IPS-15b (cell line): ENCODE results near the gene ABCB9.

Source experiments
- H3K27me3 ChIP-seq: one replicate; pipeline ENCODE4 v1.6.1; 2013; ENCODE audit warnings: low read length; ENCODE audit not compliant: control insufficient read depth, insufficient read depth
- H3K36me3 ChIP-seq: one replicate; pipeline ENCODE4 v1.6.1; 2013; ENCODE audit warnings: low read length; ENCODE audit not compliant: control insufficient read depth, insufficient read depth
- H3K4me1 ChIP-seq: one replicate; pipeline ENCODE4 v1.6.1; 2013; ENCODE audit warnings: mild to moderate bottlenecking, low read length; ENCODE audit not compliant: control insufficient read depth, insufficient read depth
- H3K4me3 ChIP-seq: one replicate; pipeline ENCODE4 v1.5.1; 2013; ENCODE audit warnings: low read depth, low read length
- H3K9ac ChIP-seq: one replicate; pipeline ENCODE4 v1.6.1; 2013; ENCODE audit warnings: low read depth, mild to moderate bottlenecking, low read length
- H3K9me3 ChIP-seq: one replicate; pipeline ENCODE4 v1.6.1; 2013; ENCODE audit warnings: mild to moderate bottlenecking, low read length; ENCODE audit not compliant: control insufficient read depth, insufficient read depth

Gene ABCB9

DNA sequence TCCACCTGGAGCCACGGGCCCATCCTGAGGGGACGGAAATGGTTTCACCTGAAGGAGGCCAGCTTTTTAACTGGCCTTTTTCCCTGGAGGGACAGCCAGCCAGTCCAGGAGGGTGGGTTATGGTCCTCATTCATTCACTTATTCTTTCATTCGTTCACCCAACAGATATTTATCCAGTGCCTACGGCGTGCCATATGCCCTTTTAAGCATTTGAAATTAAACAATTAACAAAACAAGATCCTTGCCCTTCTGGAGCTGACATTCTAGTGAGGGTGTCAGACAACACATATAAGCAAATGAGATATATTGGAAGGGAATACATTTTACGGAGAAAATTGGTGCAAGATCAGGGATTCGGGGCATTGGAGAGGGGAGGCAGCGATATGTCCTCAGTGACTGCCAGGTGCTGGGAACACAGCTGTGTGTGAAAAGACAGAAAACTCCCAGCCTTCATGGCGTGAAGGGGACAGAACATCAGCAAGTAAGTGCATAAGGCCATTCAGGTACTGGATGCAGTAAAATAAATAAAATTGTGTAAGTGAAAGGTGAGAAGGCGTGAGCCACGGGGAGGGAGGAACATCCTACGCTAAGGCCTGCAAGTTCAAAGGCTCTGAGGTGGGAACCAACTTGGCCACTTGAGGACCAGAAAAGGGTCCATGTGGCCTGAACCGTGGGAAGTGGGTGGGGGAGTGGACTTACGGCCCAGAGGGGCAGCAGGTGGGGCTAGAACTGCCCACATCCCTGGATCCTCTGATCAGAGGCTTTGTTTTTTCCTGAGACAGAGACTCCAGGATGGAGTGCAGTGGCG, 684 bp upstream of the ABCB9 start:
- Histone ChIP-seq H3K9me3 (no peaks in the 10 kb centered on the region), H3K27me3 (no peaks in the 10 kb centered on the region), H3K4me1 (no peaks in the 10 kb centered on the region), H3K4me3 (peak overlapping the region; percentile 35), H3K36me3 (no peaks in the 10 kb centered on the region), H3K9ac (no peak overlapping the region)

DNA sequence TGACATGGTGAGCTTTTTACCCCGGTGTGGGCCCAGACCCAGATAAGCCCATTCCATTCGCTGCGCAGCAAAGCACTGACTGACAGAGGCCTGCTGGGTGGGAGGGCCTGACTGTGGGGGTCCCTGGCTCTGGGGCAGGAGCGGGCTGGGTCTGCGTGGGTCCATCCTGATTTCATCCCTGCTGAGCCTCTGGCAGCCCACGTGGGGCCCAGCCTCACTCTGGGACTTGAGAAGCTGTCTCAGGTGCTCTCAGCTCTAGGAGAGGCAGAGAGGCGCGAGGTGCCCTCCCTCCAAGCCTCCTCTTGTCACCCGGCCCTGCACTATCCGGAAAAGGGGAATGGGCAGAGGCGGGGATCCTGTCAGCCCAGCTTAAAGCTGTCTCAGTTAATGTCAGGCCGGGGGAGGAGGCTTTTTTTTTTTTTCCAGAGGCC, 927 bp downstream of the ABCB9 start:
- no peak overlapping the region for H3K4me3 ChIP-seq
- no peak overlapping the region for H3K9ac ChIP-seq
- H3K36me3 ChIP-seq = no peaks in the 10 kb centered on the region
- H3K4me1 ChIP-seq = no peaks in the 10 kb centered on the region
- H3K9me3 ChIP-seq = no peaks in the 10 kb centered on the region
- H3K27me3 ChIP-seq = no peaks in the 10 kb centered on the region

DNA sequence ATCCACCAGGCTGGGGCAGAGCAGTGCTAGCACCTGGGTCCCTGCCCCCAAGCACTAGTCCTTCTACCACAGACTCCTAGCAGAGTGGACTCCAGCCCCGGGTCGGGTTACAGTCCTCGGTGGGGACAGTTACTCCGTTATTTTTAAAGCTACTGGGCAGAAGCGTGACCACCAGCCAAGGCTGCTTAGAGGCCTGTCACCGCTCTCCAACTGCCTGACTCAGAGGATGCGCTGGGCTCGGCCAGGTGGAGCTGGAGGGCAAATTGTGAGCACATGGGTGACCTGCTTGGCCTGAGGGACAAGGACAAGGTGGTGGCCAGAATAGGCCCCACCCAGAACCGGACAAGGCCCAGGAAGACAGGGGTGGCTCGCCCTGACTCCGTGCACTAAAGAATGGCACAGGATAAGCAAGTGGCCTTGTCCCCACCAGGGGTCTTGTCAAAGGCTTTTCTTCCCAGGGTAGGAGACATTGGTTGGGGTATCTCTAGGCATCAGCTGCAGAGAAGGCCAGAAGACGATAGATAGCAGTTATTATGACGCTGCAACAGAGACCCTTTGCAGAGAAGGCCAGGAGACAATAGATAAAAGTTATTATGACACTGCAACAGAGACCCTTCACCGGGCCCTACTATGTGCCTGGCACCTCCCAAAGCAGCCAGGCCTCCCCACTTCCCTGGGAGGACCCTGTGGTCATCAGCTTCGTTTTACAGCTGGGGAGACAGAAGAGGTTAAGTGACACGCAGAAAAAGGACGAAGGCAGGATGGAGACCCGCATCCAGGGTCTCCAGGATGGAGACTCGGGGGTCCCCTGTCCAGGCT, 1.6 kb downstream of the ABCB9 start:
- Histone ChIP-seq H3K4me3 (no peak overlapping the region), H3K36me3 (peaks cover 3% of the 10 kb centered on the region), H3K27me3 (no peaks in the 10 kb centered on the region), H3K4me1 (no peaks in the 10 kb centered on the region), H3K9ac (no peak overlapping the region), H3K9me3 (no peaks in the 10 kb centered on the region)

DNA sequence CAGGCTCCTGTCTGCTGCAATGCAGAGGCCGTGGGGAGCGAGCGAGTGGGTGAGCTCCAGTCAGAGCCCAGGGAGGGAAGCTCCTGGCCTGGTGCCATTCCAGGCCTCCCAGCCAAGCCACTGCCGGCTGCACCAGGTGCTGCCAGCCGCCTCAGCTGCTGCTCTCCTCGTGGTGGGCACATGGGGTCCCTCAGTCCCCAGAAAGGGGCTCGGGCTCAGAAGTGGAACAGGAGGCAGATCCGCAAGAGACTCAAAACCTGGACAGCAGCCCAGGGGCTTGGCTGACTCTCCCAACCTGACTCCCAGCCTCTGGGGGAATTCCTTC, 2.4 kb downstream of the ABCB9 start:
- peaks cover 3% of the 10 kb centered on the region for H3K36me3 ChIP-seq
- no peak overlapping the region for H3K9ac ChIP-seq
- no peak overlapping the region for H3K4me3 ChIP-seq
- no peaks in the 10 kb centered on the region for H3K27me3 ChIP-seq
- no peaks in the 10 kb centered on the region for H3K9me3 ChIP-seq
- H3K4me1 ChIP-seq = no peaks in the 10 kb centered on the region

DNA sequence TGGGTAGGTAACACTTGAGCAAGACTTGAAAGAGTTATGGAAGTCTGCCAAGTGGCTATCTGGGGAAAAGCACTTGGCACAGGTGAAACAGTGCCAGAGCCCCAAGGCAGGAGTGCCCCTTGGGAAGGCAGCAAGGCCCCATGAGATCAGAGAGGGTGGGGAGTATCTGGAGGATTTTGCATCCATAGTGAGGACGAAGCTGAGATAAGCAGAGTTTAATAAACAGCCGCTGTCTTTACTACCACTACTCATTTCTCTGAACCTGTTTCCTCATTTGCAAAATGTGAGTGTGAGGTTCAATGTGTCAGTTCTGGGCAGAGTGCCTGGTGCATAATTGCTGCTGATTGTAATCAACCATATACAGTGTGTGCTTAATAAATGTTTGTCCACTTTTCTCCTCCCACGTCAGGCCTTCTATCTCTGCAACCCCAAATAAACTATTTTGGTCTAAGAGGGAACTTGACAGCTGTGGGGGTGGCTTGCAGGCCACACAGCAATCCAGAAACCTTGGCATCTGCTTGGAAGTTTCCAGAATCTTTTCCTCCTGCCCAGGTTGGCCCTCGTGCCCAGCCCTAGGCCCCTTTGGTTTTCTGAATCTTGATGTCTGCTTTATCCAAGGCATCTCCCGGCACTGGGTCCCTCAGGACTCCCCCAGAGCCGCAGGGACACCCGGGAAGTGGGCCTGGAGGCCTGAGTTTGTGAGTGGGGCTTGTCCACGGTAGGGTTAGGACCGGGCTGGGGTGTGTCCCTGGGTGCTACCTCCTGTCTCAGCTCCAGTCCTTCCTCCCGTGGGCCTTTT, 4.5 kb downstream of the ABCB9 start:
- H3K4me1 ChIP-seq = no peaks in the 10 kb centered on the region
- H3K4me3 ChIP-seq = no peak overlapping the region
- H3K9me3 ChIP-seq = no peaks in the 10 kb centered on the region
- no peaks in the 10 kb centered on the region for H3K27me3 ChIP-seq
- no peak overlapping the region for H3K9ac ChIP-seq
- peaks cover 3% of the 10 kb centered on the region for H3K36me3 ChIP-seq

DNA sequence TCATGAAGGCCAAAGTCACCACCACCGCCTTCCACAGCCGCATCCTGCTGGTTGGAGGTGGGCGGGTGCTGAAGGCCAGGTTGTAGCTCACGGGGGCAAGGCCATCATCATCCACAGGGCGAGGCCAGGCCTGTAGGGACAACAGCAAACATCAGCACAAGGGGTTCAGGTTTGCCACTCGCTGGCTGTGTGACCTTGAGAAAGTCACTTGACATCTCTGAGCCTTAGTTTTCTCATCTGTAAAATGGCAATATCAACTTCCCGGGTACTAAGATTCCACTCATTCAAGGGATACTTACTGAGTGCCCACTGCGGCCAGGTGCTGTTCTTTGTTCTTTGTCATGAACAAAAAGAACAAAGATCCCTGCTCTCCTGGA, 6.1 kb downstream of the ABCB9 start:
- Histone ChIP-seq H3K4me1 (no peaks in the 10 kb centered on the region), H3K27me3 (no peaks in the 10 kb centered on the region), H3K9me3 (no peaks in the 10 kb centered on the region), H3K9ac (no peak overlapping the region), H3K36me3 (peaks cover 3% of the 10 kb centered on the region), H3K4me3 (no peak overlapping the region)

DNA sequence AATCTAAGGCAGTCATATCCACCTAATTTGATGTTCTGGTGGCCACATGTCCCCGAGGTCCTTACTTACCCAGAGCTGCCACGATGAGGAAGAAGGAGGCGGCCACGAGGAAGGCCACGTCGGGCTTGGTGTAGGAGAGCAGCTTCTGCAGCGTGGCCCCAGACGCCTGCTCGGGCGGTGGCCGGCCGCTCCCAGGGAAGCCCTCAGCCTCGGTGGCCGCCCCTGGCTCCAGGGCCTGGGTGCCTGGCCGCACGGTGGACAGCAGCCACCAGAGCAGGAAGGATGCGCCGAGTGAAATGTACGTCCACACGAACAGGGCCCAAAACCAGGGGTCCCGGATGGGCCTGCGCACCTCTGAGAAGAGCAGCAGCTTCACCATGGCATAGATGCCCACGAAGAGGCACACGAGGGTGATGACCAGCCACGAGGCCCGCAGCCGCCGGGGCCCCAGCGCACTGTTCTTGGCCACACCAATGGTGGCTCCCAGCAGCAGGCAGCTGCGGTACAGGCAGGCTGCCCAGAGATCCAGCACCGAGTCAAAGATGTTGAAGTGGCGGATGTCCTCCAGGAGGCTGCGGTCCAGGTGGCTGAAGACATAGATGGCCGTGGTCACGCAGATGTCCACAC, 6.6 kb downstream of the ABCB9 start:
- H3K9me3 ChIP-seq = no peaks in the 10 kb centered on the region
- H3K9ac ChIP-seq = no peak overlapping the region
- peaks cover 3% of the 10 kb centered on the region for H3K36me3 ChIP-seq
- H3K4me1 ChIP-seq = no peaks in the 10 kb centered on the region
- no peak overlapping the region for H3K4me3 ChIP-seq
- H3K27me3 ChIP-seq = no peaks in the 10 kb centered on the region

DNA sequence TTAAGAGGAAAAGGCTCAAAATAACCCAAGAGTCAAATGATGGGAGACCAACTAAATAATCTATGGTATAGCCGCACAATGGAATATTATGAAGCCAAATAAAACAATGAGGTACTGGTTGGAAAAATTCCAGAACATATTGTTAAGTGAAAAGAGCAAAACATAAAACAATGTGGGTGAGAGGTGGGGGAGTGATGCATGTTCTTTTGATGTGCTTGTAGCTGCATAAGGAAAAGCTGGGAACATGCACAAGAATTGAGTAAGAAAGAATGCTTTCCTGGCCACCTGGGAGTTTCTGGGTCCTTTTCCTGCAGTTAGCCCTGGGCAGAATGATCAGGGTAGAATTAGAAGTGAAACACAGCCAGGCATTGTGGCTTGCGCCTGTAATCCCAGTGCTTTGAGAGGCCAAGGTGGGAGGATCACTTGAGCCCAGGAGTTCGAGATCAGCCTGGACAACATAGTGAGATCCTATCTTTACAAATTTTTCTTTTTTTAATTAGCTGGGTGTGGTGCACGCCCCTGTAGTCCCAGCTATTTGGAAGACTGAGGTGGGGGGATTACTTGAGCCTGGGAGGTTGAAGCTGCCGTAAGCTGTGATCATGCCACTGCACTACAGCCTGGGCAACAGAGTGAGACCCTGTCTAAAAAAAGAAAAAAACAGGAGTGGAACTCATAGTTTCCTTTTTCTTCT, 7.9 kb downstream of the ABCB9 start:
- Histone ChIP-seq H3K9ac (no peak overlapping the region), H3K27me3 (no peaks in the 10 kb centered on the region), H3K4me1 (no peaks in the 10 kb centered on the region), H3K9me3 (no peaks in the 10 kb centered on the region), H3K4me3 (no peak overlapping the region), H3K36me3 (peaks cover 3% of the 10 kb centered on the region)

DNA sequence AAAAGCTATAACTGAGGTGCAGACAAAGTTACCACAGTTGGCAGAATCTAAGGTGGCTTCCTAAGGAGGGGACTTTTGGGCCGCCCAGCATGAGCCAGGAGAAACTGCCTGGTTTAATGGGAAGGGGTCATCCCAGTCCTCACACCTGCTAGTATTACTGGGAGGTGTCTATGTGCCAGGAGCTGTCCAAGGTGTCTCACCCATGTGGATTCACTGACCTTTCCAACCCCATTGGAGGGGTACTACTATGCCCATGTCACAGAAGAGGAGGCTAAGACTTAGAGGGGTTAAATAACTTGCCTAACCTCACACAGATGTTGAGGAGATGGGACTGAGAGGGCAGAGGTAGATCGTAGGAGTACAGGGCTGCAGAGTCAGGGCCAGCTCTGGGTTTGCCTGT, 10.2 kb downstream of the ABCB9 start:
- no peak overlapping the region for H3K9ac ChIP-seq
- H3K36me3 ChIP-seq = peaks cover 3% of the 10 kb centered on the region
- H3K9me3 ChIP-seq = no peaks in the 10 kb centered on the region
- no peaks in the 10 kb centered on the region for H3K4me1 ChIP-seq
- no peaks in the 10 kb centered on the region for H3K27me3 ChIP-seq
- no peak overlapping the region for H3K4me3 ChIP-seq

DNA sequence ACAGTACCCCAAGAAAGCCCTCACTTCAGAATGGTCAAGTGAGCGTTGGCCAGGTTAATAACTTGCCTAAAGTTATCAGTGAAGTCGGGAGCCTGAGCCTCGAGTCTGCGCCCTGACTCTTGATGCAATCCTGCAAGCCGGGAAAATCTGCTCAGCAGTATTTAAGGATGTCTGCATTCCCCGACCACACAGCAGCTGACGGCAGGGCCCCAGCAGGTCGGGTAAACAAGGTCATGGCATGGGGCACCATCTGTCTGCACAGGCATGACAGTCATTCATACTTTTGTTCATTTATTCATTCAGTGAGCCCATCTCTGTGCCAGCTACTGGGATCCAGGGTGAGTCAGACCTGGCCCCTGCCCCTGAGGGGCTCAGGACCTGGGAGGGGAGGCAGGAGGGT, 11.1 kb downstream of the ABCB9 start:
- Histone ChIP-seq H3K9ac (no peak overlapping the region), H3K4me3 (no peak overlapping the region), H3K27me3 (no peaks in the 10 kb centered on the region), H3K4me1 (no peaks in the 10 kb centered on the region), H3K9me3 (no peaks in the 10 kb centered on the region), H3K36me3 (peaks cover 3% of the 10 kb centered on the region)
